Panc1 (cell line): ENCODE results near the gene APRT.

Experiments used
- CTCF ChIP-seq: fragments of 450-650 bp; IDR thresholded peaks from 2 replicates; pipeline ENCODE4 v1.5.1; 2017; ENCODE audit warnings: mild to moderate bottlenecking
- POLR2AphosphoS5 ChIP-seq: IDR thresholded peaks from 2 replicates; pipeline ENCODE4 v1.6.1; 2012; ENCODE audit warnings: mild to moderate bottlenecking, low read depth, low read length, moderate library complexity
- SIN3A ChIP-seq: IDR thresholded peaks from 2 replicates; pipeline ENCODE4 v1.6.1; 2012; ENCODE audit warnings: low read depth, mild to moderate bottlenecking, low read length, moderate library complexity, borderline replicate concordance; ENCODE audit not compliant: insufficient read depth
- TCF7L2 ChIP-seq: IDR thresholded peaks from 2 replicates; pipeline ENCODE4 v1.6.1; 2011; ENCODE audit warnings: mild to moderate bottlenecking, low read depth, low read length, inconsistent platforms
- TF ChIP-seq, protein P1 (sequence below), 2 experiments: IDR thresholded peaks; 2 replicates each; pipeline ENCODE4 v1.6.1; 2011 to 2012; ENCODE audit warnings: low read depth in 2 of 2, control low read depth in 1 of 2, low read length in 1 of 2, mild to moderate bottlenecking in 1 of 2, moderate library complexity in 1 of 2; ENCODE audit not compliant: insufficient read depth in 1 of 2

DNA sequence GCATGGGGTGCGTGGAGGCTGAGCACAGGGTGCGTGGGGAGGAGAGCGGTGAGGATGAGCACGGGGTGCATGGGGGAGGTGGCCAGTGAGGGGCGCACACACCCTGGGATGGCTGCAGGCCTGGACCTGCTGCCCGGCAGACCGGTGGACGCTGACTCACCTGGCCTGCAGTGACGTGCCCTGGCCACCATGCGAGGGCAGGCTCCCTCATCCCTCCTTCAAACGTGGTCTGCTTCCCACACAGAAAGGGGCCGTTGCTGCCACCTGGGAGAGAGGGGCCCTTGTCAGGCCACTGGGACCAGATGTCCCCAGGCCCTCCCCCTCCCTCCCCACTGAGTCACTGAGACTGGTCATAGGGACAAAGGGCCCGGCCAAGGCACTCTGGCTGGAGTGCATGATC, 20.1 kb upstream of the APRT start:
- no peak for TF ChIP-seq CTCF
- TF ChIP-seq POLR2AphosphoS5, result no peak
- TF ChIP-seq, protein P1, sequence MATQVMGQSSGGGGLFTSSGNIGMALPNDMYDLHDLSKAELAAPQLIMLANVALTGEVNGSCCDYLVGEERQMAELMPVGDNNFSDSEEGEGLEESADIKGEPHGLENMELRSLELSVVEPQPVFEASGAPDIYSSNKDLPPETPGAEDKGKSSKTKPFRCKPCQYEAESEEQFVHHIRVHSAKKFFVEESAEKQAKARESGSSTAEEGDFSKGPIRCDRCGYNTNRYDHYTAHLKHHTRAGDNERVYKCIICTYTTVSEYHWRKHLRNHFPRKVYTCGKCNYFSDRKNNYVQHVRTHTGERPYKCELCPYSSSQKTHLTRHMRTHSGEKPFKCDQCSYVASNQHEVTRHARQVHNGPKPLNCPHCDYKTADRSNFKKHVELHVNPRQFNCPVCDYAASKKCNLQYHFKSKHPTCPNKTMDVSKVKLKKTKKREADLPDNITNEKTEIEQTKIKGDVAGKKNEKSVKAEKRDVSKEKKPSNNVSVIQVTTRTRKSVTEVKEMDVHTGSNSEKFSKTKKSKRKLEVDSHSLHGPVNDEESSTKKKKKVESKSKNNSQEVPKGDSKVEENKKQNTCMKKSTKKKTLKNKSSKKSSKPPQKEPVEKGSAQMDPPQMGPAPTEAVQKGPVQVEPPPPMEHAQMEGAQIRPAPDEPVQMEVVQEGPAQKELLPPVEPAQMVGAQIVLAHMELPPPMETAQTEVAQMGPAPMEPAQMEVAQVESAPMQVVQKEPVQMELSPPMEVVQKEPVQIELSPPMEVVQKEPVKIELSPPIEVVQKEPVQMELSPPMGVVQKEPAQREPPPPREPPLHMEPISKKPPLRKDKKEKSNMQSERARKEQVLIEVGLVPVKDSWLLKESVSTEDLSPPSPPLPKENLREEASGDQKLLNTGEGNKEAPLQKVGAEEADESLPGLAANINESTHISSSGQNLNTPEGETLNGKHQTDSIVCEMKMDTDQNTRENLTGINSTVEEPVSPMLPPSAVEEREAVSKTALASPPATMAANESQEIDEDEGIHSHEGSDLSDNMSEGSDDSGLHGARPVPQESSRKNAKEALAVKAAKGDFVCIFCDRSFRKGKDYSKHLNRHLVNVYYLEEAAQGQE (IDR thresholded peaks at IDR 0.05; ENCODE audit: insufficient read depth in 1 of 2, low read depth in 2 of 2, low read length in 1 of 2), result no peak
- TF ChIP-seq SIN3A, result no peak
- TF ChIP-seq TCF7L2, result no peak
